Cardiac fibroblast (primary cell): ENCODE data around the gene CCNL1.
A peak's percentile ranks its signal among the peaks of the same experiment; 100 is the strongest.

ENCODE experiments used
- DNase-seq, 2 donors: peaks; one replicate each; pipeline versions ENCODE4 v3.0.0 to v3.0.0-alpha.2; 2010; ENCODE audit warnings: low read depth in 2 of 2
- H3K4me3 ChIP-seq, 2 donors: replicated peaks in 1 of 2; 1 replicate in 1 of 2; 2 replicates in 1 of 2; pipeline ENCODE4 v1.5.1; 2011; ENCODE audit warnings: low read depth in 2 of 2, low read length in 2 of 2, mild to moderate bottlenecking in 2 of 2, moderate library complexity in 1 of 2
- TF ChIP-seq, protein P1 (sequence below): IDR thresholded peaks from one replicate; pipeline ENCODE4 v1.5.1; 2011; ENCODE audit warnings: low read depth, mild to moderate bottlenecking, low read length, inconsistent platforms

The CCNL1 gene

DNA sequence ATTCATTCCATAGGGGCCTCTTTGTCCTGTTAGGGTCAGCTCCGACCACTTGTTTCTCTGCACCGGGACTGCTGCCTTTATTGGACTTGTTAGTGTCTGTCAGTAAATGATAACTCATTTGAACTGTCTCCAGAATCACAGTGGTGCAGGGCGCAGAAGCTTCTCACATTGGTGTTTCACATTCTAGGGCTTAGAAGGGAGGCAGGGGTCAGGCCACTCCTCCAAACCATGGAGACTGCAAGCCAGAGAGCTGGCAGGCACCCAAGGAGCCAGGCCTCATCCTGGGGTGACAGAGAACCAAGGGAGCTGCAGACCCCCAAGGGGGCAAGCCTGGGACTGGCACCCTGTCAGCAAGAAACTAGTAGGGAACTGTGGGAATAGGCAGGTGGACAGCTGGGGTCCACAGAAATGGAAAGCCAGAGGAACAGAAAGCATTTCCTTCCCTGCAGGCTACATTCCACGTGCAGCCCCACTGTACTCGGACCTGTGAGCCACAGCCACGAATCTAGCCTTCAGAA lies 49.1 kb downstream of the CCNL1 start:
- DNase-seq: no peak
- TF ChIP-seq, protein P1, sequence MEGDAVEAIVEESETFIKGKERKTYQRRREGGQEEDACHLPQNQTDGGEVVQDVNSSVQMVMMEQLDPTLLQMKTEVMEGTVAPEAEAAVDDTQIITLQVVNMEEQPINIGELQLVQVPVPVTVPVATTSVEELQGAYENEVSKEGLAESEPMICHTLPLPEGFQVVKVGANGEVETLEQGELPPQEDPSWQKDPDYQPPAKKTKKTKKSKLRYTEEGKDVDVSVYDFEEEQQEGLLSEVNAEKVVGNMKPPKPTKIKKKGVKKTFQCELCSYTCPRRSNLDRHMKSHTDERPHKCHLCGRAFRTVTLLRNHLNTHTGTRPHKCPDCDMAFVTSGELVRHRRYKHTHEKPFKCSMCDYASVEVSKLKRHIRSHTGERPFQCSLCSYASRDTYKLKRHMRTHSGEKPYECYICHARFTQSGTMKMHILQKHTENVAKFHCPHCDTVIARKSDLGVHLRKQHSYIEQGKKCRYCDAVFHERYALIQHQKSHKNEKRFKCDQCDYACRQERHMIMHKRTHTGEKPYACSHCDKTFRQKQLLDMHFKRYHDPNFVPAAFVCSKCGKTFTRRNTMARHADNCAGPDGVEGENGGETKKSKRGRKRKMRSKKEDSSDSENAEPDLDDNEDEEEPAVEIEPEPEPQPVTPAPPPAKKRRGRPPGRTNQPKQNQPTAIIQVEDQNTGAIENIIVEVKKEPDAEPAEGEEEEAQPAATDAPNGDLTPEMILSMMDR: no peak
- no peak overlapping the region for H3K4me3 ChIP-seq

- TF ChIP-seq, protein P1: no peak
- peak in 1 of 2 donors; percentile 81 for DNase-seq
- no peak overlapping the region for H3K4me3 ChIP-seq
Observed at GRCh38 chr3:157109267-157110141, 50.4 kb downstream of the CCNL1 start.

DNA sequence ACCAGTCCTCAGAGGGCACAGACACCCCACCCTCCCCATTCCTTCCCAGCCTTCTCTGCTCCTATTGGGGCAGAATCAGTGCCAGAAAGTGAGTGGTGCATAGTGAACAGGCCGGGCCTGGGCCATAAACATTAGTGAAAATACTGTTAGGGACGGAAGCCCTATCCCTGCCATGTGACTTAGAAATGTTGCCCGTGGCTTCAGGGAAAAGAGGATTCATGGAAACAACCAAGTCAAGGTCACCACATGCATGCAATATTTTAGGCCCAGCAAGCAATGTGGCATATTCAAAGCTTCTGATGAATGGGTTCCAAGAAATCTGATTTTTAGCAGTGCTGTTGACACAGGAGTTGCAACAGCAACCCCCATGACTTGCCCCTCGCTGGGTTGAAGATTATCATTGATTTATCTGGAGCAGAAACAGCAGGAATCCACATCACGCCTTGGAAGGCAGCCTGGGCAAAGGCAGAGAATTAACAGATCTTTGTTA lies 52.3 kb downstream of the CCNL1 start:
- TF ChIP-seq, protein P1: no peak
- peak in 1 of 2 donors; percentile 82 for DNase-seq
- H3K4me3 ChIP-seq: no peak overlapping the region

- no peak for DNase-seq
- H3K4me3 ChIP-seq: no peak overlapping the region
- TF ChIP-seq, protein P1: no peak
Observed at GRCh38 chr3:157107037-157107436, 52.9 kb downstream of the CCNL1 start.

GRCh38 chr3:157104928-157105652 lies 54.9 kb downstream of the CCNL1 start:
- TF ChIP-seq, protein P1: no peak
- DNase-seq: no peak
- no peak overlapping the region for H3K4me3 ChIP-seq

DNA sequence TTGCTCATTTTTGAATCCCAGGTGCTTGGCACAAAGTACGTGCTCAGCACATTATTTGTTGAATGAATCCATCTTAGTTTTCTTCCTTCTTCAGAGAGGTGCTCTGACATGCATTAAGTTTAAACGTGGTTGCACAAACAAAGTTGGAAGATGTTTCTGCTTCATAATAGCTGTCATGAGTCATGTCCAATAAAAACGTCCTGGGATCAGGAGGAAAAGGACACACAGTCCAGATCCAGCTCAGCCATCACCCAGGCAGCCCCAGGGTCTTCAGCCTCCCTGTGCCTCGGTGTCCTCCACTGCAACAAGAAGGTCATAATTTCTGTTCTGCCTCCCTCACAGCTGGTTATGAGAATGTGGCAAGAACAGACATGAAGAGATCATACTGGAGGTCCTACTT lies 55.4 kb downstream of the CCNL1 start:
- no peak overlapping the region for H3K4me3 ChIP-seq
- TF ChIP-seq, protein P1: no peak
- DNase-seq: peak in 1 of 2 donors; percentile 47
